Aorta (tissue), 5 donors: ENCODE results near the gene DEF6. TPM values are rescaled to one million over a fixed set of nuclear protein-coding genes. Genes with fewer than 3 reads are reported as not detected.

Experiments used
- ATAC-seq: fragments of 200-7000 bp; cut with Tn5 transposase; one replicate; pipeline ENCODE4 v1.9.1; 2022; ENCODE audit warnings: moderate library complexity; ENCODE audit not compliant: low FRiP score
- DNase-seq, 2 donors: peaks; one replicate each; pipeline ENCODE4 v3.0.0-alpha.2; 2020
- H3K27ac ChIP-seq, 2 donors: one replicate each; pipeline ENCODE4 v1.5.1; 2013; ENCODE audit warnings: low read length in 2 of 2, mild to moderate bottlenecking in 2 of 2, moderate library complexity in 2 of 2, control low read depth in 1 of 2, inconsistent platforms in 1 of 2, low read depth in 1 of 2
- H3K27me3 ChIP-seq, 2 donors: one replicate each; pipeline ENCODE4 v1.6.1; 2013; ENCODE audit warnings: control low read depth in 1 of 2, low read length in 1 of 2, mild to moderate bottlenecking in 1 of 2, moderate library complexity in 1 of 2; ENCODE audit not compliant: insufficient read depth in 2 of 2, control insufficient read depth in 1 of 2
- H3K36me3 ChIP-seq, 2 donors: one replicate each; pipeline ENCODE4 v1.6.1; 2013; ENCODE audit warnings: control low read depth in 1 of 2, low read length in 1 of 2, mild to moderate bottlenecking in 1 of 2; ENCODE audit not compliant: insufficient read depth in 2 of 2, control insufficient read depth in 1 of 2
- H3K4me1 ChIP-seq, 2 donors: one replicate each; pipeline ENCODE4 v1.6.1; 2013; ENCODE audit warnings: low read length in 2 of 2, control low read depth in 1 of 2, mild to moderate bottlenecking in 1 of 2, moderate library complexity in 1 of 2; ENCODE audit not compliant: insufficient read depth in 2 of 2, control insufficient read depth in 1 of 2
- H3K4me3 ChIP-seq, 2 donors: one replicate each; pipeline ENCODE4 v1.5.1; 2013; ENCODE audit warnings: low read length in 2 of 2, control low read depth in 1 of 2, mild to moderate bottlenecking in 1 of 2
- H3K9me3 ChIP-seq: one replicate; pipeline ENCODE4 v1.6.1; 2013; ENCODE audit warnings: mild to moderate bottlenecking, low read length; ENCODE audit not compliant: control insufficient read depth
- WGBS, 2 donors: extraction: QIAGEN DNeasy Blood & Tissue Kit; methylation state at CpG; one replicate each; pipeline ENCODE4 v1.1.7; 2013; 5-methylcytosine and 5-hydroxymethylcytosine counted together
- intact Hi-C, 2 donors: fragments of 100-400 bp; cut with DNase I; formaldehyde crosslinking; loops; one replicate each; pipeline versions ENCODE4 v1.14.2 to v1.15.0; 2022
- polyA plus RNA-seq, 2 donors: library from polyadenylated mRNA; stranded (reverse); fragments of 200-250 nt; gene quantifications; one replicate each; pipeline ENCODE4 v1.2.3, GENCODE V29; 2013
- total RNA-seq, 2 donors: library from RNA; stranded (reverse); fragmentation: NEBNext Ultra II Directional; extraction: Animal tissue kit (Norgen Biotek cat#: 25700); gene quantifications; one replicate each; pipeline ENCODE4 v1.2.1, GENCODE V29; 2021
- donor health status: healthy with polysubstance abuse.
- donor health status: Bipolar disorder and iron deficiency.
- donor health status: DM: no; HTN: no; CAD: no.
- donor health status: DM: no; HTN: no; CAD: no.
- donor health status: DM: yes; HTN: yes; CAD: no.

Gene DEF6
- total and polyA plus RNA-seq, 4 donors: 1.5 to 13.0 (median 6.4) TPM

- H3K27ac ChIP-seq: no peak overlapping the region
- peaks cover 0 to 15% of the 10 kb centered on the region in 2 donors for H3K36me3 ChIP-seq
- ATAC-seq: no peak
- intact Hi-C loops: no loop called here
- H3K9me3 ChIP-seq: no peaks in the 10 kb centered on the region
- H3K4me3 ChIP-seq: no peak overlapping the region
- no peak for DNase-seq
- no peaks in the 10 kb centered on the region for H3K27me3 ChIP-seq
- WGBS, 2 donors: 95 to 96% methylated on average over 13 of the region's 13 CpGs
- no peaks in the 10 kb centered on the region for H3K4me1 ChIP-seq
Measured at GRCh38 chr6:35291491-35291890, 6.1 kb upstream of the DEF6 start.

- no peak for DNase-seq
- H3K27me3 ChIP-seq: no peaks in the 10 kb centered on the region
- WGBS, 2 donors: 62 to 65% methylated on average over 15 of the region's 15 CpGs
- no peak overlapping the region for H3K4me3 ChIP-seq
- ATAC-seq: no peak
- no peaks in the 10 kb centered on the region for H3K4me1 ChIP-seq
- intact Hi-C loops: no loop called here
- H3K9me3 ChIP-seq: no peaks in the 10 kb centered on the region
- peaks cover 0 to 15% of the 10 kb centered on the region in 2 donors for H3K36me3 ChIP-seq
- no peak overlapping the region for H3K27ac ChIP-seq
Measured at GRCh38 chr6:35292494-35292893, 5.1 kb upstream of the DEF6 start.

- intact Hi-C loops: no loop called here
Measured at GRCh38 chr6:35293681-35294080, 3.9 kb upstream of the DEF6 start.

GRCh38 chr6:35294308-35294945 lies 3.2 kb upstream of the DEF6 start:
- no peak overlapping the region for H3K27ac ChIP-seq
- WGBS, 2 donors: 59 to 60% methylated on average over 10 of the region's 10 CpGs
- H3K36me3 ChIP-seq: peaks cover 0 to 12% of the 10 kb centered on the region in 2 donors
- no peaks in the 10 kb centered on the region for H3K4me1 ChIP-seq
- no peaks in the 10 kb centered on the region for H3K9me3 ChIP-seq
- no peak for DNase-seq
- no peaks in the 10 kb centered on the region for H3K27me3 ChIP-seq
- H3K4me3 ChIP-seq: no peak overlapping the region
- intact Hi-C loops: no loop called here
- no peak for ATAC-seq

More at GRCh38 chr6:35293681-35294080, 3.9 kb upstream of the DEF6 start:
- H3K36me3 ChIP-seq: peaks cover 0 to 12% of the 10 kb centered on the region in 2 donors
- H3K27me3 ChIP-seq: no peaks in the 10 kb centered on the region
- H3K27ac ChIP-seq: no peak overlapping the region
- H3K4me1 ChIP-seq: no peaks in the 10 kb centered on the region
- H3K9me3 ChIP-seq: no peaks in the 10 kb centered on the region
- WGBS, 2 donors: 88 to 89% methylated on average over 9 of the region's 9 CpGs
- no peak overlapping the region for H3K4me3 ChIP-seq
- DNase-seq: no peak
- no peak for ATAC-seq

GRCh38 chr6:35295036-35295435 lies 2.6 kb upstream of the DEF6 start:
- DNase-seq (no peak), ATAC-seq (no peak)
- H3K4me1 ChIP-seq: no peaks in the 10 kb centered on the region
- H3K4me3 ChIP-seq: no peak overlapping the region
- intact Hi-C loops: no loop called here
- H3K36me3 ChIP-seq: peaks cover 0 to 9% of the 10 kb centered on the region in 2 donors
- H3K9me3 ChIP-seq: no peaks in the 10 kb centered on the region
- WGBS, 2 donors: 94 to 96% methylated on average over 2 of the region's 2 CpGs
- H3K27me3 ChIP-seq: no peaks in the 10 kb centered on the region
- H3K27ac ChIP-seq: no peak overlapping the region

- Histone ChIP-seq H3K4me1 (no peaks in the 10 kb centered on the region), H3K4me3 (no peak overlapping the region), H3K9me3 (no peaks in the 10 kb centered on the region), H3K36me3 (peaks cover 0 to 7% of the 10 kb centered on the region in 2 donors), H3K27ac (no peak overlapping the region), H3K27me3 (no peaks in the 10 kb centered on the region)
- DNase-seq (no peak), ATAC-seq (no peak)
- WGBS, 2 donors: 37 to 43% methylated on average over 3 of the region's 3 CpGs
- intact Hi-C loops: loop anchor here in 1 of 2 donors (2.0 kb wide), 1 partner anchor 33 kb away; no protein-coding TSS in a partner anchor
Measured at GRCh38 chr6:35295521-35296315, 1.9 kb upstream of the DEF6 start.

- H3K9me3 ChIP-seq: no peaks in the 10 kb centered on the region
- no peak overlapping the region for H3K4me3 ChIP-seq
- ATAC-seq (no peak), DNase-seq (no peak)
- H3K27me3 ChIP-seq: no peaks in the 10 kb centered on the region
- 35 to 40% methylated on average over 6 of the region's 6 CpGs for WGBS, 2 donors
- H3K27ac ChIP-seq: no peak overlapping the region
- intact Hi-C loops: loop anchor here in 1 of 2 donors (2.0 kb wide), 1 partner anchor 32 kb away; no protein-coding TSS in a partner anchor
- H3K36me3 ChIP-seq: peaks cover 0 to 4% of the 10 kb centered on the region in 2 donors
- no peaks in the 10 kb centered on the region for H3K4me1 ChIP-seq
Measured at GRCh38 chr6:35296931-35297600, 552 bp upstream of the DEF6 start.

GRCh38 chr6:35298625-35299140 lies 1.1 kb downstream of the DEF6 start:
- intact Hi-C loops: no loop called here
- H3K27me3 ChIP-seq: no peaks in the 10 kb centered on the region
- no peaks in the 10 kb centered on the region for H3K36me3 ChIP-seq
- no peak overlapping the region for H3K4me3 ChIP-seq
- H3K9me3 ChIP-seq: no peaks in the 10 kb centered on the region
- no peaks in the 10 kb centered on the region for H3K4me1 ChIP-seq
- DNase-seq: no peak
- ATAC-seq: no peak
- WGBS, 2 donors: 92 to 98% methylated on average over 6 of the region's 6 CpGs
- no peak overlapping the region for H3K27ac ChIP-seq
